PFSK-1 (cell line): ENCODE data around the gene AKIRIN1.

Experiments
- FOXP2 ChIP-seq: optimal IDR thresholded peaks from 2 replicates; pipeline ENCODE3; 2011; ENCODE audit warnings: borderline replicate concordance, control low read depth, inconsistent platforms; ENCODE audit not compliant: insufficient read depth; ENCODE audit errors: extremely low read length, extremely low read depth
- POLR2AphosphoS5 ChIP-seq: IDR thresholded peaks from 2 replicates; pipeline ENCODE4 v1.6.1; 2012; ENCODE audit warnings: low read depth, mild to moderate bottlenecking, control low read depth, low read length, moderate library complexity
- REST ChIP-seq, 2 experiments: IDR thresholded peaks; 2 replicates each; pipeline versions ENCODE4 v1.6.1 to v1.8.0; 2011 to 2012; ENCODE audit warnings: low read depth in 2 of 2, low read length in 2 of 2, control low read depth in 1 of 2, inconsistent platforms in 1 of 2, mild to moderate bottlenecking in 1 of 2, moderate library complexity in 1 of 2; ENCODE audit not compliant: insufficient read depth in 1 of 2
- SIN3A ChIP-seq: IDR thresholded peaks from 2 replicates; pipeline ENCODE4 v1.6.1; 2012; ENCODE audit warnings: mild to moderate bottlenecking, low read length, moderate library complexity, borderline replicate concordance; ENCODE audit not compliant: insufficient read depth
- TAF1 ChIP-seq: IDR thresholded peaks from 2 replicates; pipeline ENCODE4 v1.6.1; 2012; ENCODE audit warnings: low read length, control low read depth, borderline replicate concordance; ENCODE audit not compliant: insufficient read depth

- TF ChIP-seq TAF1: no peak
- TF ChIP-seq SIN3A: no peak
- no peak for TF ChIP-seq REST (IDR thresholded peaks at IDR 0.05; ENCODE audit: insufficient read depth in 1 of 2, low read depth in 2 of 2, low read length in 2 of 2)
- no peak for TF ChIP-seq POLR2AphosphoS5
- no peak for TF ChIP-seq FOXP2
These were observed 43.1 kb downstream of the AKIRIN1 start for GRCh38 chr1:39034114-39034654.
